Glutamatergic neuron (in vitro differentiated cells): ENCODE data around the gene SRPRA. TPM values are rescaled to one million over a fixed set of nuclear protein-coding genes. Genes with fewer than 3 reads are reported as not detected.

Experiments
- DNase-seq: peaks from one replicate; pipeline ENCODE4 v3.0.0; 2022
- H3K27ac Mint-ChIP-seq: one replicate; pipeline ENCODE4 v1.8.0; 2020; ENCODE audit warnings: mild to moderate bottlenecking, mixed read lengths, inconsistent platforms; ENCODE audit not compliant: unreplicated experiment
- H3K27me3 Mint-ChIP-seq: one replicate; pipeline ENCODE4 v1.8.0; 2020; ENCODE audit warnings: mild to moderate bottlenecking, moderate library complexity, mixed read lengths, inconsistent platforms; ENCODE audit not compliant: unreplicated experiment
- H3K36me3 Mint-ChIP-seq: one replicate; pipeline ENCODE4 v1.8.0; 2020; ENCODE audit warnings: mild to moderate bottlenecking, mixed read lengths, inconsistent platforms; ENCODE audit not compliant: unreplicated experiment
- H3K4me1 Mint-ChIP-seq: one replicate; pipeline ENCODE4 v1.8.0; 2020; ENCODE audit warnings: mild to moderate bottlenecking, low read depth, mixed read lengths, inconsistent platforms; ENCODE audit not compliant: unreplicated experiment
- H3K4me3 Mint-ChIP-seq: one replicate; pipeline ENCODE4 v1.8.0; 2020; ENCODE audit warnings: mild to moderate bottlenecking, mixed read lengths, inconsistent platforms; ENCODE audit not compliant: unreplicated experiment
- H3K9me3 Mint-ChIP-seq: one replicate; pipeline ENCODE4 v1.8.0; 2020; ENCODE audit warnings: mild to moderate bottlenecking, moderate library complexity, mixed read lengths, inconsistent platforms; ENCODE audit not compliant: unreplicated experiment
- total RNA-seq: library from RNA; stranded (reverse); fragmentation: NEBNext Ultra II Directional; extraction: Animal tissue kit (Norgen Biotek cat#: 25700); gene quantifications from one replicate; pipeline ENCODE4 v1.2.1, GENCODE V29; 2021; ENCODE audit not compliant: unreplicated experiment
- TF ChIP-seq, protein P1 (sequence below): fragments of 200-600 bp; sonication (generic); IDR thresholded peaks from one replicate; pipeline ENCODE4 v1.5.0; 2021; ENCODE audit not compliant: partially characterized antibody, unreplicated experiment

Gene SRPRA
- total RNA-seq, 1 donor from 2014 or later, result 58.0 TPM

GRCh38 chr11:126282736-126283591 is 14.3 kb upstream of the SRPRA start, which contains the start of gene TIRAP:
Gene TIRAP, plus strand, starts transcription at chr11:126283093. Its CDS starts 7,802 bp downstream, at chr11:126290895.
- Mint-ChIP-seq H3K4me3 (peak within 1 kb of the TSS; percentile 90), H3K27me3 (peaks cover 14% of the 10 kb centered on the region), H3K4me1 (peaks cover 22% of the 10 kb centered on the region), H3K36me3 (no peaks in the 10 kb centered on the region), H3K9me3 (peaks cover 22% of the 10 kb centered on the region), H3K27ac (peak within 1 kb of the TSS; percentile 66)
- DNase-seq, result peak; percentile 61
- TF ChIP-seq, protein P1, sequence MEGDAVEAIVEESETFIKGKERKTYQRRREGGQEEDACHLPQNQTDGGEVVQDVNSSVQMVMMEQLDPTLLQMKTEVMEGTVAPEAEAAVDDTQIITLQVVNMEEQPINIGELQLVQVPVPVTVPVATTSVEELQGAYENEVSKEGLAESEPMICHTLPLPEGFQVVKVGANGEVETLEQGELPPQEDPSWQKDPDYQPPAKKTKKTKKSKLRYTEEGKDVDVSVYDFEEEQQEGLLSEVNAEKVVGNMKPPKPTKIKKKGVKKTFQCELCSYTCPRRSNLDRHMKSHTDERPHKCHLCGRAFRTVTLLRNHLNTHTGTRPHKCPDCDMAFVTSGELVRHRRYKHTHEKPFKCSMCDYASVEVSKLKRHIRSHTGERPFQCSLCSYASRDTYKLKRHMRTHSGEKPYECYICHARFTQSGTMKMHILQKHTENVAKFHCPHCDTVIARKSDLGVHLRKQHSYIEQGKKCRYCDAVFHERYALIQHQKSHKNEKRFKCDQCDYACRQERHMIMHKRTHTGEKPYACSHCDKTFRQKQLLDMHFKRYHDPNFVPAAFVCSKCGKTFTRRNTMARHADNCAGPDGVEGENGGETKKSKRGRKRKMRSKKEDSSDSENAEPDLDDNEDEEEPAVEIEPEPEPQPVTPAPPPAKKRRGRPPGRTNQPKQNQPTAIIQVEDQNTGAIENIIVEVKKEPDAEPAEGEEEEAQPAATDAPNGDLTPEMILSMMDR, result peak; percentile 23

DNA sequence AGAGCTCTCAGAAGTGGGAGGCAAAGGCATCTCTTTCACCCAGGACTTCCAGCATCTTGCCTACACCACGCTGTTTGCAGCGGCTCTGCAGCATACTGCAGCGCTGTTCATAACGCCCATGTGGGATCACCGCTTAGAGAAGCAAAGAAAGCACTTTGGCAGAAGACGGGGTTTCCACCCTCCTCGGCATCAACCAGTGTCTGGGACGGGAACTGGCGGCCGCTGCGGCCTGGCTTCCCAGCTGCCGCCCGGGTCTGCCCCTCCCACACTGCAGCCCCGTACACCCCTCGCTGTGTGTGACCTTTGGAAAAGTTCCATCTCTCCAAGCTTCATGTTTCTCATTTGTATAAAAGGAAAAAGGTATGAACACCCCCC is 13.7 kb upstream of the SRPRA start:
- TF ChIP-seq, protein P1, result no peak
- Mint-ChIP-seq H3K36me3 (no peaks in the 10 kb centered on the region), H3K9me3 (peaks cover 22% of the 10 kb centered on the region), H3K27me3 (peaks cover 14% of the 10 kb centered on the region), H3K4me3 (peak overlapping the region; percentile 90), H3K27ac (peak overlapping the region; percentile 66), H3K4me1 (peaks cover 28% of the 10 kb centered on the region)
- DNase-seq, result peak; percentile 47

DNA sequence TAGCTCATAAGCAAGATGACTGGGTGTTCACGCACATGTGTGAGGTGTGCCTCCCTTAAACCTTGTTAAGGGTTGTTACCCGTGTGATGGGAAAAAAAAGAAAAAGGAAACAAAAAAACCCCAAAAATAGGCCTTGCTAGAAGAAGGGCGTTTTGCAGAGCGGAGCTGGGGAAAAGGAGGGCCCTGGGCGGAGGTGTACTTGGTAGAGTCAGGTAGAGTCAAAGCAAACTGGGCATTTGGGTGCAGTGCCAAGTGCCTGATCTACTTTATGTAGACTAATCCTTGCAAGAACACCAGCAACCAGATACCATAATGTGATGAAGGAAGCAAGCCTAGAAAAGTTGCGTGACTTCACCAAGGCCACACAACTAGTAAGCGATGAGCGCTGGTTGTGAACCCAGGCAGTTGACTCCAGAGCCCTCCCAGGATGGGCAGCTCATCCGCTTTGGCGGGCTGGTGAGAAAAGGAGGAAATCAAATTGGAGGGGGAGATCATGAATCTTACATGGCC is 13.0 kb upstream of the SRPRA start:
- peak overlapping the region; percentile 65 for H3K27ac Mint-ChIP-seq
- peaks cover 22% of the 10 kb centered on the region for H3K9me3 Mint-ChIP-seq
- H3K4me3 Mint-ChIP-seq, result peak overlapping the region; percentile 90
- DNase-seq, result no peak
- peaks cover 29% of the 10 kb centered on the region for H3K4me1 Mint-ChIP-seq
- H3K27me3 Mint-ChIP-seq, result peaks cover 14% of the 10 kb centered on the region
- no peaks in the 10 kb centered on the region for H3K36me3 Mint-ChIP-seq
- TF ChIP-seq, protein P1, result no peak

DNA sequence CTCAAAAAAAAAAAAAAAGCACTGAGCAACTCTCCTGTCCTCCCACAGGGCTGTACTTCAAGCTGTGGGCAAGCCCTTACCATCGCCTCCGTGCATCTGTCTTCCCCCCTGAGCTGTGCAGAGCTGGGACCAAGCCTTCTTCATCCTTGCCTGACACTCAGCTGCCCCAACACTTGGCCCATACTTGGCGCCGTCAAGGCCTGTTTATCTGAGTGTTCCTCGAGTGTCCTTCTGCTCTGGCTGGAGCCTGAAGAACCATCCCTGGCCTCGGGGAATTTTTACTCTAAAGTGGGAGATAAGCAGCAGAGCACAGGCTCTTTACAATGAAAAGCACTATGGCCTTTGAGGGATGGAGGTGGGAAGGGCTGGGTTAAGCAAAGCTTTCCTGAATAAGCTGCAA is 12.6 kb upstream of the SRPRA start:
- Mint-ChIP-seq H3K36me3 (no peaks in the 10 kb centered on the region), H3K9me3 (peaks cover 22% of the 10 kb centered on the region), H3K4me3 (peak overlapping the region; percentile 90), H3K4me1 (peaks cover 29% of the 10 kb centered on the region), H3K27ac (no peak overlapping the region), H3K27me3 (peaks cover 14% of the 10 kb centered on the region)
- TF ChIP-seq, protein P1, result no peak
- DNase-seq, result no peak

GRCh38 chr11:126280595-126280994 is 11.9 kb upstream of the SRPRA start:
- peaks cover 22% of the 10 kb centered on the region for H3K9me3 Mint-ChIP-seq
- no peak overlapping the region for H3K27ac Mint-ChIP-seq
- DNase-seq, result no peak
- peaks cover 29% of the 10 kb centered on the region for H3K4me1 Mint-ChIP-seq
- no peaks in the 10 kb centered on the region for H3K36me3 Mint-ChIP-seq
- H3K27me3 Mint-ChIP-seq, result peaks cover 14% of the 10 kb centered on the region
- TF ChIP-seq, protein P1, result no peak
- no peak overlapping the region for H3K4me3 Mint-ChIP-seq
